Measurements from ENCODE around the gene FLT4. TPM values are rescaled to one million over a fixed set of nuclear protein-coding genes. Genes with fewer than 3 reads are reported as not detected.

FLT4 gene
- total RNA-seq, 1 donor from 2014 or later: under 0.01 TPM

GRCh38 chr5:180647941-180648500 is 1.4 kb downstream of the FLT4 start:
- TF ChIP-seq, protein P1, sequence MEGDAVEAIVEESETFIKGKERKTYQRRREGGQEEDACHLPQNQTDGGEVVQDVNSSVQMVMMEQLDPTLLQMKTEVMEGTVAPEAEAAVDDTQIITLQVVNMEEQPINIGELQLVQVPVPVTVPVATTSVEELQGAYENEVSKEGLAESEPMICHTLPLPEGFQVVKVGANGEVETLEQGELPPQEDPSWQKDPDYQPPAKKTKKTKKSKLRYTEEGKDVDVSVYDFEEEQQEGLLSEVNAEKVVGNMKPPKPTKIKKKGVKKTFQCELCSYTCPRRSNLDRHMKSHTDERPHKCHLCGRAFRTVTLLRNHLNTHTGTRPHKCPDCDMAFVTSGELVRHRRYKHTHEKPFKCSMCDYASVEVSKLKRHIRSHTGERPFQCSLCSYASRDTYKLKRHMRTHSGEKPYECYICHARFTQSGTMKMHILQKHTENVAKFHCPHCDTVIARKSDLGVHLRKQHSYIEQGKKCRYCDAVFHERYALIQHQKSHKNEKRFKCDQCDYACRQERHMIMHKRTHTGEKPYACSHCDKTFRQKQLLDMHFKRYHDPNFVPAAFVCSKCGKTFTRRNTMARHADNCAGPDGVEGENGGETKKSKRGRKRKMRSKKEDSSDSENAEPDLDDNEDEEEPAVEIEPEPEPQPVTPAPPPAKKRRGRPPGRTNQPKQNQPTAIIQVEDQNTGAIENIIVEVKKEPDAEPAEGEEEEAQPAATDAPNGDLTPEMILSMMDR (IDR thresholded peaks at IDR 0.05; ENCODE audit: insufficient read depth, low read length, severe bottlenecking): no peak
- FAIRE-seq (no peak), DNase-seq (ENCODE audit: low read depth) (no peak)
- Histone ChIP-seq H3K36me3 (ENCODE audit: control insufficient read depth, insufficient read depth, low read length) (no peaks in the 10 kb centered on the region), H3K27me3 (ENCODE audit: control insufficient read depth, insufficient read depth, low read length) (peaks cover 7% of the 10 kb centered on the region), H3K4me3 (ENCODE audit: low read depth, low read length) (no peak overlapping the region)

DNA sequence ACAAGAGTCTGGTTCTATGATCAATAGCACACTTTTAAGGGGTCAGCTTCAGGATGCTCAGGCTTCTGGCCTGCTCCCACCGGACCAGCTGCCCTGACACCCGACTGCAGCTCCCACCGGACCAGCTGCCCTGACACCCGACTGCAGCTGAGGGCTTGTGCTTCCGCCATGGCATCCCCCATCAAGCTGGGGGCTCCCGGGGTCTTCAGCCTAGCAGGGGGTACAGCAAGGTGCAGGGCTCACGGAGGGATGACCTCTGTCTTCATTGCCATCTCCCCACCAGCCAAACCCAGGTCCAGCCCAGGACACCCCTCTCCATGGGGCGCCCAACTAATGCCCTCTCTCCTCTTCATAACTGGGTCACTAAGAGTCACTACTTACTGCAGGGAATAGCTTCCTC is 1.9 kb downstream of the FLT4 start:
- TF ChIP-seq, protein P1 (IDR thresholded peaks at IDR 0.05; ENCODE audit: insufficient read depth, low read length, severe bottlenecking): no peak
- no peak for DNase-seq (ENCODE audit: low read depth)
- Histone ChIP-seq H3K27me3 (ENCODE audit: control insufficient read depth, insufficient read depth, low read length) (peaks cover 7% of the 10 kb centered on the region), H3K4me3 (ENCODE audit: low read depth, low read length) (no peak overlapping the region), H3K36me3 (ENCODE audit: control insufficient read depth, insufficient read depth, low read length) (no peaks in the 10 kb centered on the region)
- FAIRE-seq: no peak

DNA sequence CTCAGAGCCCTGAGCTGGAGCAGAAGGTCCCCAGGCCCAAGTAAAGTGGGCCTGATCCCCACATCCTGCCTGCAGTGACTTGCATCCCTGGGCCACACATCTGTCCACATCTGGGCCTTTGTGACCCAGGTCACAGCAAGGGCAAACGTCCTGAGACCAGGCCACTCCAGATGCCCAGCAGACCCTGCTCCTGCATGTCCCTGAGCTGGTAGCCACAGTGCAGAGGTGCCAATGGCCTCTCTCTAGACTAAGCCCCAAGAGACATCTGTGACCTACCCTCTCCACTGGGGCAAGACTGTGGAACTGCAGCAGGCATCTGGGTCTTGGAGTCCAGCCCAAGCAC is 2.5 kb downstream of the FLT4 start:
- Histone ChIP-seq H3K36me3 (ENCODE audit: control insufficient read depth, insufficient read depth, low read length) (no peaks in the 10 kb centered on the region), H3K4me3 (ENCODE audit: low read depth, low read length) (no peak overlapping the region), H3K27me3 (ENCODE audit: control insufficient read depth, insufficient read depth, low read length) (peaks cover 7% of the 10 kb centered on the region)
- DNase-seq (ENCODE audit: low read depth) (no peak), FAIRE-seq (no peak)
- TF ChIP-seq, protein P1 (IDR thresholded peaks at IDR 0.05; ENCODE audit: insufficient read depth, low read length, severe bottlenecking): no peak

GRCh38 chr5:180646289-180646962 is 3.0 kb downstream of the FLT4 start:
- no peaks in the 10 kb centered on the region for H3K36me3 ChIP-seq (ENCODE audit: control insufficient read depth, insufficient read depth, low read length)
- TF ChIP-seq, protein P1 (IDR thresholded peaks at IDR 0.05; ENCODE audit: insufficient read depth, low read length, severe bottlenecking): no peak
- DNase-seq (ENCODE audit: low read depth): no peak
- peaks cover 7% of the 10 kb centered on the region for H3K27me3 ChIP-seq (ENCODE audit: control insufficient read depth, insufficient read depth, low read length)
- FAIRE-seq: no peak
- H3K4me3 ChIP-seq (ENCODE audit: low read depth, low read length): no peak overlapping the region

DNA sequence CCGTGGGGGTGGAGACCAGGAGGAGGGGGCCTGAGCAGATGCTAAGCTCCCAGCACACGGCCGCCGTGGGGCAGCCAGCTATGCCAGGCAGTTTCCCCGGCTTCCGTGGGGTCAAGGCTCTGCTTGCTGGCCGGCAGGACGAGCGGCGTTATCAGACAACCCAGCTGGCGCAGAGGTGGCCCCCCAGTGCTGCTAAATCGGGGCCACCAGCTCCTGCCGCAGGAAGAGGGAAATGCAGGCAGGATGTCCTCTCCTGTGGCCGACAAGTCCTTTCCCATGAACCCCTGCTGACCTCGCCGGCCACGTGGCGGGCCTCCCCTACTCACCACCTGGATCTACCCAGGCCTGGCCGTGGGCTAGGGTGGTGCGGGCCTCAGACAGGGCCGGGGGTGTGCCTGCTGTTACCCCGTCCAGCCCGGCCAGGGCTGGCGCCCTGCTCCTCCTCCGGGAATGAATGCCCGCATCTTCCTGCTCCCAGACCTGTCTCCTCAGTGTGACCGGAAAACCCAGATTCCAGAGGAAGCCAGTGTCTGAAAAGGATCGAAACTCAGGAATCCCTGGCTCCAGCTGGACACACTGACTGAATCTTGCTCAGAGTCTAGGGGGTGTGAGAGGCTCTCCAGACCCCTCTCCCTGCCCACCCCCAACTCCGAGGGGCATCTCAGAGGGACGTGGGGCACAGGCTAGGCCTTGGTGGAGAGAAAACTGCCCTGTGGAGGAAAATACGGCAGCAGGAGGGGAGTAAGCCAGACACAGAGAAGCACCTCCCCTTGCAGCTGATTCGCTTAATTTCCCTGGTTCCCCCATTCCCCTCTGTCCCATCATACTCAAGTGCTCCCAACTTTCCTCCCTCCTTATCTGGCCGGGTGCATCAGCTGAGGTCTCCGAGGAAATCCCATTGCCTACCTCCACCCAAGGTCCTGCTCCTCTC is 3.9 kb downstream of the FLT4 start:
- no peak for FAIRE-seq
- Histone ChIP-seq H3K36me3 (ENCODE audit: control insufficient read depth, insufficient read depth, low read length) (no peaks in the 10 kb centered on the region), H3K27me3 (ENCODE audit: control insufficient read depth, insufficient read depth, low read length) (peaks cover 7% of the 10 kb centered on the region), H3K4me3 (ENCODE audit: low read depth, low read length) (no peak overlapping the region)
- DNase-seq (ENCODE audit: low read depth): no peak
- TF ChIP-seq, protein P1 (IDR thresholded peaks at IDR 0.05; ENCODE audit: insufficient read depth, low read length, severe bottlenecking): no peak

All from bronchial epithelial cell (primary cell).